GM23248 (cell line): ENCODE results near the gene ENPP6.

Experiments
- EZH2 ChIP-seq: fragments of 200-600 bp; sonication (generic); IDR thresholded peaks from 2 replicates; pipeline ENCODE4 v1.6.1; 2018; ENCODE audit warnings: antibody characterized with exemption, mild to moderate bottlenecking; ENCODE audit not compliant: insufficient read depth, poor library complexity, severe bottlenecking
- EZH2phosphoT487 ChIP-seq: fragments of 200-600 bp; sonication (generic); IDR thresholded peaks from 2 replicates; pipeline ENCODE4 v1.6.1; 2018; ENCODE audit warnings: antibody characterized with exemption, moderate library complexity, mild to moderate bottlenecking, low read depth; ENCODE audit not compliant: insufficient read depth

- no peak for TF ChIP-seq EZH2
- no peak for TF ChIP-seq EZH2phosphoT487
Observed at GRCh38 chr4:184166736-184167135, 50.9 kb downstream of the ENPP6 start.
